DOHH2 (cell line): ENCODE measurements around the gene NET1.

Source experiments
- H3F3A ChIP-seq: fragments of 200-600 bp; sonication (generic), shearing (Covaris generic); 2 replicates; pipeline ENCODE4 v1.6.0; 2016; ENCODE audit warnings: antibody characterized with exemption, mild to moderate bottlenecking; ENCODE audit not compliant: control insufficient read depth, insufficient read depth
- H3K27ac ChIP-seq: fragments of 200-600 bp; sonication (generic); 2 replicates; pipeline ENCODE4 v1.5.1; 2014; ENCODE audit warnings: low read depth, mild to moderate bottlenecking, low read length, moderate library complexity
- H3K27me3 ChIP-seq: fragments of 200-600 bp; sonication (generic); 2 replicates; pipeline ENCODE4 v1.6.1; 2014; ENCODE audit warnings: mild to moderate bottlenecking, low read length, mixed read lengths; ENCODE audit not compliant: control insufficient read depth
- H3K36me3 ChIP-seq: fragments of 200-600 bp; sonication (generic); 2 replicates; pipeline ENCODE4 v1.6.1; 2014; ENCODE audit warnings: mild to moderate bottlenecking, low read length, moderate library complexity, mixed read lengths; ENCODE audit not compliant: control insufficient read depth
- H3K4me1 ChIP-seq: fragments of 200-600 bp; sonication (generic); 2 replicates; pipeline ENCODE4 v1.6.1; 2014; ENCODE audit warnings: mild to moderate bottlenecking, low read length, mixed read lengths; ENCODE audit not compliant: control insufficient read depth
- H3K4me2 ChIP-seq: fragments of 200-600 bp; sonication (generic); 2 replicates; pipeline ENCODE4 v1.6.0; 2014; ENCODE audit warnings: mild to moderate bottlenecking, low read length, moderate library complexity
- H3K4me3 ChIP-seq: fragments of 200-600 bp; sonication (generic); 2 replicates; pipeline ENCODE4 v1.5.1; 2014; ENCODE audit warnings: mild to moderate bottlenecking, low read length, mixed read lengths
- H3K79me2 ChIP-seq: fragments of 200-600 bp; sonication (generic); 2 replicates; pipeline ENCODE4 v1.6.1; 2014; ENCODE audit warnings: mild to moderate bottlenecking, low read length, mixed read lengths; ENCODE audit not compliant: control insufficient read depth
- H3K9me2 ChIP-seq: fragments of 200-600 bp; sonication (generic); replicated peaks from 2 replicates; pipeline ENCODE4 v1.6.1; 2014; ENCODE audit warnings: mild to moderate bottlenecking, low read length, mixed read lengths; ENCODE audit not compliant: control insufficient read depth
- H3K9me3 ChIP-seq: fragments of 200-600 bp; sonication (generic); 2 replicates; pipeline ENCODE4 v1.6.1; 2014; ENCODE audit warnings: antibody characterized with exemption, low read length, mixed read lengths; ENCODE audit not compliant: control insufficient read depth, insufficient read depth
- H4K20me1 ChIP-seq: fragments of 200-600 bp; sonication (generic); 2 replicates; pipeline ENCODE4 v1.6.0; 2014; ENCODE audit warnings: low read depth, mild to moderate bottlenecking, antibody characterized with exemption, low read length, moderate library complexity; ENCODE audit not compliant: control insufficient read depth, insufficient read depth
- EZH2phosphoT487 ChIP-seq: fragments of 200-600 bp; sonication (generic); IDR thresholded peaks from 2 replicates; pipeline ENCODE4 v1.6.1; 2017; ENCODE audit warnings: borderline replicate concordance, mild to moderate bottlenecking, antibody characterized with exemption, low read length, moderate library complexity, mixed read lengths
- TF ChIP-seq, protein P1 (sequence below): fragments of 200-600 bp; sonication (generic); IDR thresholded peaks from one replicate; pipeline ENCODE4 v1.5.1; 2014; ENCODE audit warnings: antibody characterized with exemption, mild to moderate bottlenecking, low read depth, low read length; ENCODE audit not compliant: poor library complexity, severe bottlenecking

The NET1 gene

DNA sequence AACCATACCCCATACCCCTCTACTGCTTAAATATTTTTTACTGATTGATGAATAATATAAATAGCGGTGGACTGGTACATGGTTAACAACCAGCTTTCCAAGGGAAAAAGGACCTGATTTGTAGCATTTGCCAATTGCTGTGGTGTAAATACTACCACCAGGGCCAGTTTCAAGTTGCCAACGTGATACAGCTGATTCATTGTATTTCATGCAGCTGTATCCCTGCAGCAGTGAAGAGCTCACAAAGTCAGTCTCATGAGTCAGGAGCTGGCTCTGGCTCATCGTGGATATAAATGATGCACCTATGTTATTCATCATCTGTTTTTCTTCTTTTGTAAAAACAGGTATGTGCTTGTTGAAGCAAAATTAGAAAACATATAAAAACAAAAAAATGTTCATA, 71.8 kb downstream of the NET1 start:
- no peak overlapping the region for H3K27ac ChIP-seq
- no peaks in the 10 kb centered on the region for H4K20me1 ChIP-seq
- no peaks in the 10 kb centered on the region for H3K79me2 ChIP-seq
- H3K4me2 ChIP-seq: no peak overlapping the region
- no peaks in the 10 kb centered on the region for H3F3A ChIP-seq
- H3K4me1 ChIP-seq: peaks cover 22% of the 10 kb centered on the region
- no peaks in the 10 kb centered on the region for H3K27me3 ChIP-seq
- no peak overlapping the region for H3K4me3 ChIP-seq
- no peaks in the 10 kb centered on the region for H3K9me3 ChIP-seq
- no peaks in the 10 kb centered on the region for H3K9me2 ChIP-seq
- H3K36me3 ChIP-seq: no peaks in the 10 kb centered on the region
- TF ChIP-seq, protein P1, sequence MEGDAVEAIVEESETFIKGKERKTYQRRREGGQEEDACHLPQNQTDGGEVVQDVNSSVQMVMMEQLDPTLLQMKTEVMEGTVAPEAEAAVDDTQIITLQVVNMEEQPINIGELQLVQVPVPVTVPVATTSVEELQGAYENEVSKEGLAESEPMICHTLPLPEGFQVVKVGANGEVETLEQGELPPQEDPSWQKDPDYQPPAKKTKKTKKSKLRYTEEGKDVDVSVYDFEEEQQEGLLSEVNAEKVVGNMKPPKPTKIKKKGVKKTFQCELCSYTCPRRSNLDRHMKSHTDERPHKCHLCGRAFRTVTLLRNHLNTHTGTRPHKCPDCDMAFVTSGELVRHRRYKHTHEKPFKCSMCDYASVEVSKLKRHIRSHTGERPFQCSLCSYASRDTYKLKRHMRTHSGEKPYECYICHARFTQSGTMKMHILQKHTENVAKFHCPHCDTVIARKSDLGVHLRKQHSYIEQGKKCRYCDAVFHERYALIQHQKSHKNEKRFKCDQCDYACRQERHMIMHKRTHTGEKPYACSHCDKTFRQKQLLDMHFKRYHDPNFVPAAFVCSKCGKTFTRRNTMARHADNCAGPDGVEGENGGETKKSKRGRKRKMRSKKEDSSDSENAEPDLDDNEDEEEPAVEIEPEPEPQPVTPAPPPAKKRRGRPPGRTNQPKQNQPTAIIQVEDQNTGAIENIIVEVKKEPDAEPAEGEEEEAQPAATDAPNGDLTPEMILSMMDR: no peak
- TF ChIP-seq EZH2phosphoT487: no peak

DNA sequence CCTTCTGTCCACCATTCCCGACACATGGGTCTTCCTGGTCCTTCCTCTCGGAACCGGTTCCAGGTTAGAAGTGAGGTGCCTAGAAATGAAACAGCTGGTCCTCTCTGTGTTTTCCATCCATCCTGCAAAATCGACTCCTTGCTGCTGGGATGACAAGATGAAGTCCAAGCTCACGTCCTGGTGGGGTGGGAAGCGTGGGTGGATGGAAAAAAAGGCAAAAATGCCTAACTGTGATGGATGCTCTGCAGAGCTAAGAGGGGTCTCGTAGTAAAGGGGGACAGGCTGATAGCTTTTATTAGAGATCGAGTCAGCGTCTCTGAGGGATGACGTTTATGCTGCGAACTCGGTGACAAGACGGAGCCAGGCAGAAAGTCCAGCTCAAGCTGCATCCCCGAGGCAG, 72.9 kb downstream of the NET1 start:
- H3K79me2 ChIP-seq: no peaks in the 10 kb centered on the region
- H3K36me3 ChIP-seq: no peaks in the 10 kb centered on the region
- no peak overlapping the region for H3K4me2 ChIP-seq
- H3K27me3 ChIP-seq: no peaks in the 10 kb centered on the region
- no peak overlapping the region for H3K27ac ChIP-seq
- H3K4me1 ChIP-seq: peaks cover 16% of the 10 kb centered on the region
- H3F3A ChIP-seq: no peaks in the 10 kb centered on the region
- TF ChIP-seq, protein P1: no peak
- TF ChIP-seq EZH2phosphoT487: no peak
- H3K9me2 ChIP-seq: no peaks in the 10 kb centered on the region
- H3K9me3 ChIP-seq: no peaks in the 10 kb centered on the region
- H4K20me1 ChIP-seq: no peaks in the 10 kb centered on the region
- H3K4me3 ChIP-seq: no peak overlapping the region

DNA sequence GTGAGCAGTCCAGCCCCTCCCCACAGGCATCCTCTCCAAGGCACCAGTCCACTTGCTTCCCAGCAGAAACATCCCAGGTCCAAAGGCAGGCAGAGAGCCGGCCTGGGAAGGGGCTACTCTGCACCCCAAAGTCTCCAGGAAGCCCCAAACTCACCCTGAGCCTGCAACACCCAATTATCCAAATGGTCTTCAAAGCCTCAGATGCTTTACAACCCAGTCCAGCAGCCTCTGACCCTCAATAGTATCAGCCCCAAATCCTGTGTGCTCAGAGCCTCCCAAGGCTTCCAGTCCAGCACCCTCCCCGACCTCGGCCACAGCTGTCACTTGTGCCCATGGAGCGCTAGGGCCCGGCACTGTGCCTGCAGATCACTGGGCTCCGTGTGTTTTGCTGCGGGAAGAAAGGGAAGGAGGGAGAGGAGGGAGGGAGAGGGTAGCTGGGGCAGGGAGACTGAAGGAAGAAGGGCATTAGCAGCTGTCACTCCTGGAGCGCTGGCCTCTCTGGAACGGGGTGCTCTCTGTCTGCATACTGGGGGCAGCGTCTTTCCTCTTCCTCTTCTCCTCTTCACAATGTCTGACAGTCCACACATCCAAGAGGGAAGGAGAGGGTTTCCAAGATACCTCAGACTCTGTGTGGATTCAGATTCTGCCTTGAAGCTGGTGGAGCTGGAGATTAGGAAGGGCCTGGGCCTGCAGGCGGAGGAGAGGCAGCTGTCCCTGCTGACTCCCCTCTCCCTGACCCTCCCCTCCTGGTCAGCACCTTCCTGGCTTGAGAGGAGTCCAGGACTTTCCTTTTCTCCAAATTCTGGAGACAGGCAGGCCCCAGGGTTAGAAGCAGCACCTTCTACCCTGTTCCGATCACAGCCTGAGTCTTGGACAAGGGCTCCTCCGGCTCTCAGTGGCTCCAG, 73.8 kb downstream of the NET1 start:
- Histone ChIP-seq H4K20me1 (no peaks in the 10 kb centered on the region), H3K4me1 (peaks cover 23% of the 10 kb centered on the region), H3K36me3 (no peaks in the 10 kb centered on the region), H3K9me3 (no peaks in the 10 kb centered on the region), H3K4me2 (peak overlapping the region; percentile 69), H3K27me3 (no peaks in the 10 kb centered on the region; the same call in 1 of the 2 replicates), H3K27ac (no peak overlapping the region), H3K79me2 (no peaks in the 10 kb centered on the region), H3K4me3 (no peak overlapping the region), H3K9me2 (no peaks in the 10 kb centered on the region), H3F3A (no peaks in the 10 kb centered on the region)
- no peak for TF ChIP-seq EZH2phosphoT487
- TF ChIP-seq, protein P1: no peak
